Spleen (tissue), 11 donors: ENCODE measurements around the gene CMSS1. TPM values are rescaled to one million over a fixed set of nuclear protein-coding genes. Genes with fewer than 3 reads are reported as not detected.
"Not testable (repeated sequence)": the region's sequence is repeated elsewhere in the genome, so short reads cannot be mapped to it uniquely, and the experiment has no call there.

Experiments
- DNase-seq: peaks from one replicate; pipeline ENCODE4 v3.0.0-alpha.2; 2020
- H3K27ac ChIP-seq, 8 donors: fragments of 200-600 bp; sonication (generic) in 7 of 8; 1 replicate in 4 of 8; 2 replicates in 4 of 8; pipeline versions ENCODE4 v1.5.0 to v1.8.0; 2016 to 2021; ENCODE audit warnings: inconsistent platforms in 4 of 8, mild to moderate bottlenecking in 4 of 8, moderate library complexity in 1 of 8
- H3K27me3 ChIP-seq, 7 donors: fragments of 200-600 bp; sonication (generic) in 6 of 7; replicated peaks in 1 of 7; 1 replicate in 4 of 7; 2 replicates in 3 of 7; pipeline versions ENCODE4 v1.5.0 to v1.8.0; 2016 to 2021; ENCODE audit warnings: inconsistent platforms in 3 of 7, mild to moderate bottlenecking in 1 of 7
- H3K36me3 ChIP-seq, 6 donors: fragments of 200-600 bp; sonication (generic) in 5 of 6; 1 replicate in 4 of 6; 2 replicates in 2 of 6; pipeline versions ENCODE4 v1.5.0 to v1.8.0; 2016 to 2021; ENCODE audit warnings: inconsistent platforms in 2 of 6
- H3K4me1 ChIP-seq, 6 donors: fragments of 200-600 bp; sonication (generic) in 5 of 6; 1 replicate in 3 of 6; 2 replicates in 3 of 6; pipeline versions ENCODE4 v1.5.0 to v1.8.0; 2016 to 2021; ENCODE audit warnings: inconsistent platforms in 3 of 6
- H3K4me3 ChIP-seq, 8 donors: fragments of 200-600 bp; sonication (generic) in 7 of 8; 1 replicate in 4 of 8; 2 replicates in 4 of 8; pipeline versions ENCODE4 v1.5.0 to v1.8.0; 2016 to 2021; ENCODE audit warnings: inconsistent platforms in 4 of 8, mild to moderate bottlenecking in 4 of 8, moderate library complexity in 2 of 8
- H3K9me3 ChIP-seq, 8 donors: fragments of 200-600 bp; sonication (generic) in 7 of 8; 1 replicate in 4 of 8; 2 replicates in 4 of 8; pipeline versions ENCODE4 v1.5.0 to v1.8.0; 2016 to 2021; ENCODE audit warnings: inconsistent platforms in 4 of 8
- POLR2A ChIP-seq, 3 donors: fragments of 450-650 bp; IDR thresholded peaks; one replicate each; pipeline ENCODE4 v1.5.1; 2017; ENCODE audit warnings: antibody characterized with exemption in 3 of 3, mild to moderate bottlenecking in 1 of 3
- POLR2AphosphoS5 ChIP-seq, 3 donors: sonication (generic); formaldehyde crosslinking; IDR thresholded peaks; one replicate each; pipeline ENCODE4 v1.5.1; 2017; ENCODE audit warnings: antibody characterized with exemption in 3 of 3
- WGBS, 5 donors: extraction: QIAGEN DNeasy Blood & Tissue Kit in 3 of 5; methylation state at CpG; one replicate each; pipeline versions ENCODE4 v1.1.5 to v1.1.7; 2013 to 2018; 5-methylcytosine and 5-hydroxymethylcytosine counted together
- intact Hi-C: fragments of 100-400 bp; cut with DNase I; formaldehyde crosslinking; loops from one replicate; pipeline ENCODE4 v1.15.0; 2023; ENCODE audit warnings: low total_unique reads
- polyA plus RNA-seq, 3 donors: library from polyadenylated mRNA; stranded (reverse); fragments of 200-250 nt; gene quantifications; one replicate each; pipeline ENCODE4 v1.2.1, GENCODE V29; 2013
- total RNA-seq, 7 donors: library from RNA; depleted of rRNA in 3 of 7; stranded (reverse); fragments of >200 nt in 3 of 7; fragmentation: NEBNext Ultra II Directional in 4 of 7; extraction: Animal tissue kit (Norgen Biotek cat#: 25700) in 4 of 7; gene quantifications; one replicate each; pipeline versions ENCODE4 v1.1.0 to v1.2.1, GENCODE V29; 2016 to 2021
- TF ChIP-seq, protein P1 (sequence below), 11 experiments: fragments of 200-600 bp in 7 of 11; fragments of 450-650 bp in 4 of 11; sonication (generic) in 4 of 11; IDR thresholded peaks in 8 of 11; conservative IDR thresholded peaks in 3 of 11; 1 replicate in 7 of 11; 2 replicates in 4 of 11; pipeline versions ENCODE4 v1.4.0 to v1.8.0; 2016 to 2021; ENCODE audit warnings: antibody characterized with exemption in 11 of 11, inconsistent platforms in 4 of 11, mild to moderate bottlenecking in 1 of 11
- donor health status: healthy with polysubstance abuse.
- donor health status: DM: no; HTN: no; CAD: no; lungs with moderate emphysema.
- donor health status: DM: no; HTN: no; CAD: no.
- donor health status: Bipolar disorder and iron deficiency.
- donor health status: healthy.
- donor health status: DM: no; HTN: no; CAD: no.
- donor health status: DM: yes; HTN: yes; CAD: no.

CMSS1 gene
- total and polyA plus RNA-seq, 10 donors = 6.9 to 30.1 (median 20.0) TPM

DNA sequence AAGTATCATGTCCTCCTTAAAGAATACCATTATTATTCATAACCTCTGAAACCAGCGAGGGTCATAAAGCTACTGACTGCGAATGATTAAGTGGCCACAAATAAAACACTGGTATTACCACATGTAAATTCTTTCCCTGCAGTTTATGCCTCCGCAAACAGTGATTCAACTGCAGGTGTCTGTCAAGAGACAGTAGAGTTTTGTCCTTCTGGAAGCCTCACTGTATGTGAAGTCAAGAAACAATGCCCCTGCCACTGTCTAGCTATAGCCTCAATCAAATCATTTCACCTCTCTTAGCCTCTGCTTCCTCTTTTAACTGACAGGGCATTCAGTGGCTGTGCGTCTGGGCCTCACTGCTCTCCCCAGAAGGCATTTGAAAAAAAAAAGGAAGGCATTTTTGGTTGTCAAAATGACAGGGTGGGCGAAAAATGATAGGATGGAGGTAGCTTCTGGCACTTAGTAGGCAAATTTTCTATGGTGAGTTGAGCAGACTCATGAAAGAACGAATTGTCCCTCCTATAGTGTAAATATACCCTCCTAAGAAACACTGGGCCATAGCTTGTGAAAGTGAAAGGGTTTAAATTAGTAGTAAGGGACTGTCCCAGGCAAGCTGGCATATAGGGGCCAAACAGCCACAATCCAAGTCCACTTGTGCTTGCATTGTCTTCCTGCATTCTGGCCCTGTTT lies 229.9 kb downstream of the CMSS1 start:
- Histone ChIP-seq H3K27ac (peak overlapping the region; percentile 44 to 87 (median 71)), H3K4me1 (peaks cover 15 to 63% (median 59%) of the 10 kb centered on the region in 6 donors), H3K27me3 (no peaks in the 10 kb centered on the region), H3K9me3 (no peaks in the 10 kb centered on the region), H3K4me3 (peak overlapping the region in 2 of 8 donors; percentile 10 to 23), H3K36me3 (no peaks in the 10 kb centered on the region)
- intact Hi-C loops = loop anchor here (10.0 kb wide), 1 partner anchor 173 kb away; no protein-coding TSS in a partner anchor
- WGBS, 5 donors = 33 to 44% (median 41%) methylated on average over 6 of the region's 6 CpGs
- TF ChIP-seq POLR2A (IDR thresholded peaks at IDR 0.05) (no peak), POLR2AphosphoS5 (IDR thresholded peaks at IDR 0.05) (peak in 1 of 3 donors; percentile 59)
- TF ChIP-seq, protein P1, sequence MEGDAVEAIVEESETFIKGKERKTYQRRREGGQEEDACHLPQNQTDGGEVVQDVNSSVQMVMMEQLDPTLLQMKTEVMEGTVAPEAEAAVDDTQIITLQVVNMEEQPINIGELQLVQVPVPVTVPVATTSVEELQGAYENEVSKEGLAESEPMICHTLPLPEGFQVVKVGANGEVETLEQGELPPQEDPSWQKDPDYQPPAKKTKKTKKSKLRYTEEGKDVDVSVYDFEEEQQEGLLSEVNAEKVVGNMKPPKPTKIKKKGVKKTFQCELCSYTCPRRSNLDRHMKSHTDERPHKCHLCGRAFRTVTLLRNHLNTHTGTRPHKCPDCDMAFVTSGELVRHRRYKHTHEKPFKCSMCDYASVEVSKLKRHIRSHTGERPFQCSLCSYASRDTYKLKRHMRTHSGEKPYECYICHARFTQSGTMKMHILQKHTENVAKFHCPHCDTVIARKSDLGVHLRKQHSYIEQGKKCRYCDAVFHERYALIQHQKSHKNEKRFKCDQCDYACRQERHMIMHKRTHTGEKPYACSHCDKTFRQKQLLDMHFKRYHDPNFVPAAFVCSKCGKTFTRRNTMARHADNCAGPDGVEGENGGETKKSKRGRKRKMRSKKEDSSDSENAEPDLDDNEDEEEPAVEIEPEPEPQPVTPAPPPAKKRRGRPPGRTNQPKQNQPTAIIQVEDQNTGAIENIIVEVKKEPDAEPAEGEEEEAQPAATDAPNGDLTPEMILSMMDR (IDR thresholded peaks at IDR 0.05 in 8 of 11, conservative IDR thresholded peaks at IDR 0.05 in 3 of 11) = no peak
- no peak for DNase-seq

DNA sequence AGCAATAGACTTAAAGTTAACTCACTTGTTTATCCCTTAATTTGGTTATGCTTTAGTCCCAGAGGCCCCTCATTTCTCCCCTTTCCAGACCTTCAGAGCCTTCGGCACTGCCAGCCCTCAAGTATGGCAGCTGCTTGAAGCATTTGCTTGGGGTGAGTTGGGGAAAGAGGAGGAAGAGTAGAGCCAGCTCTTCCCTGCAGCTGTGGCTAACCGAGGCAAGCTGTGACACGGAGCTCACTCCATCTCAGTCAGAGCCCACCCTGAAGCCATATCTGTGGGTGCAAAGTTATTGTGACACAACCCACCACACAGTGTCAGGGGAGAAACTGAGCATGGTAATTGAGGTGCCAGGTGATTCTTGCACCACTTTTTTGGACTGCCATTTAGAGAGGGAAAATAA lies 230.6 kb downstream of the CMSS1 start:
- Histone ChIP-seq H3K9me3 (no peaks in the 10 kb centered on the region), H3K27me3 (no peaks in the 10 kb centered on the region), H3K27ac (peak overlapping the region; percentile 44 to 87 (median 71)), H3K36me3 (no peaks in the 10 kb centered on the region), H3K4me1 (peaks cover 15 to 56% (median 53%) of the 10 kb centered on the region in 6 donors), H3K4me3 (no peak overlapping the region)
- WGBS, 5 donors = 79 to 89% (median 85%) methylated on average over 3 of the region's 3 CpGs
- DNase-seq = no peak
- TF ChIP-seq POLR2AphosphoS5 (IDR thresholded peaks at IDR 0.05) (no peak), POLR2A (IDR thresholded peaks at IDR 0.05) (no peak)
- TF ChIP-seq, protein P1 (IDR thresholded peaks at IDR 0.05 in 8 of 11, conservative IDR thresholded peaks at IDR 0.05 in 3 of 11) = no peak
- intact Hi-C loops = loop anchor here (10.0 kb wide), 1 partner anchor 173 kb away; no protein-coding TSS in a partner anchor

DNA sequence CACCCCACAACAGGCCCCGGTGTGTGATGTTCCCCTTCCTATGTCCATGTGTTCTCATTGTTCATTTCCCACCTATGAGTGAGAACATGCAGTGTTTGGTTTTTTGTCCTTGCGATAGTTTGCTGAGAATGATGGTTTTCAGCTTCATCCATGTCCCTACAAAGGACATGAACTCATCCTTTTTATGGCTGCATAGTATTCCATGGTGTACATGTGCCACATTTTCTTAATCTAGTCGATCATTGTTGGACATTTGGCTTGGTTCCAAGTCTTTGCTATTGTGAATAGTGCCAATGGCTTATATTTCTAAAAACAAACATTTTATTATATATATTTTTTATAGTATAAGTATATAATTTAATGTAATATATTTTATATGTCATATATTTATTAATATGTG lies 233.9 kb downstream of the CMSS1 start:
- H3K27me3 ChIP-seq, DNase-seq, H3K4me3 ChIP-seq, H3K27ac ChIP-seq, H3K9me3 ChIP-seq, H3K36me3 ChIP-seq, intact Hi-C loops: not testable (repeated sequence)
- peaks cover 9 to 24% (median 22%) of the 10 kb centered on the region in 6 donors for H3K4me1 ChIP-seq
- 87 to 99% (median 95%) methylated on average over 3 of the region's 3 CpGs for WGBS, 5 donors

DNA sequence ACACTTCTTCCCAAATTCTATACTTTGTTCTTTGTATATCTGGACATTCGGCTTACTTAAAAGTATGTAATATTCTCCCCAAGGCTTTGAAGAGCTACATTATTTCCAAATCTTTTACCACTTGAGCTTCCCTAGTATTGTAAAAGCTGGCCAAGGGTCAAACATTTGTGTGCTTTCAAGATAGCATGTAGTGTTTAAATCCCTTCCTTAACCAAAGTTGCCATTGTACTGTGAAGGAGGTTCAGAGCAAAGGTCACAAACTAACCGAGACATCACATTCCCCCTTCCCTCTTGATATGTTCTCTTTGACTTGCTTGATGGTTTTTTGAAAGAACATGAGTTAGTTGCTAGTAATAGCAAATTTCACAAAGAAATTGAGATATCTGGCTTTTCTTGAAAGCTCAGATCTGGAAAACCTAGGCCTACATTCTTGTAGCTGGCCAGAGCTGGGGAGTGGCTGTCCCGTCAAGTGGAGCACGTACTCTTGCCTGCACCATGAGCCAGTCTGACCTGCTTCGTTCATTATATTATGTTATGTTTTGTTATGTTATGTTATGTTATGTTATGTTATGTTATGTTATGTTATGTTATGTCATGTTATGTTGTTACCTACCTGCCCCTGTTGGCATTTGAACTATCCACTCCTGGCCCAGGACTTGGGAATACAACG lies 236.4 kb downstream of the CMSS1 start:
- no peak overlapping the region for H3K27ac ChIP-seq
- 93 to 96% (median 95%) methylated on average over 6 of the region's 6 CpGs for WGBS, 5 donors
- no peaks in the 10 kb centered on the region for H3K27me3 ChIP-seq
- DNase-seq = no peak
- H3K9me3 ChIP-seq = no peaks in the 10 kb centered on the region
- H3K36me3 ChIP-seq = no peaks in the 10 kb centered on the region
- intact Hi-C loops = no loop called here
- H3K4me3 ChIP-seq = no peak overlapping the region
- peaks cover 0 to 5% (median 0%) of the 10 kb centered on the region in 6 donors for H3K4me1 ChIP-seq
- TF ChIP-seq POLR2AphosphoS5 (IDR thresholded peaks at IDR 0.05) = no peak
- TF ChIP-seq POLR2A (IDR thresholded peaks at IDR 0.05) = no peak
- TF ChIP-seq, protein P1 (IDR thresholded peaks at IDR 0.05 in 8 of 11, conservative IDR thresholded peaks at IDR 0.05 in 3 of 11) = no peak
